NCI-H1105 (cell line): ENCODE results near the gene TMEM253.

Source experiments
- DNase-seq: peaks from one replicate; lab custom pipeline; 2025; lab: John Stamatoyannopoulos, UW

TMEM253 gene

GRCh38 chr14:21100931-21101330 lies at the start of gene TMEM253:
Gene TMEM253, plus strand, starts transcription at chr14:21101066. Its CDS starts 278 bp downstream, at chr14:21101344.
- no peak for DNase-seq

- no peak for DNase-seq
Observed at GRCh38 chr14:21053184-21054122, 47.4 kb upstream of the TMEM253 start.

GRCh38 chr14:21054123-21054767 lies 46.6 kb upstream of the TMEM253 start:
- no peak for DNase-seq

GRCh38 chr14:21054768-21055145 lies 46.1 kb upstream of the TMEM253 start:
- DNase-seq = no peak

- DNase-seq = no peak
Observed at GRCh38 chr14:21055432-21056117, 45.3 kb upstream of the TMEM253 start.

GRCh38 chr14:21056520-21057163 lies 44.2 kb upstream of the TMEM253 start:
- DNase-seq = no peak

GRCh38 chr14:21057803-21058675 lies 42.8 kb upstream of the TMEM253 start, which contains the start of gene RNASE8:
Gene RNASE8, plus strand, starts transcription at chr14:21057822. Its CDS starts 71 bp downstream, at chr14:21057893.
- no peak for DNase-seq

- DNase-seq = no peak
Observed at GRCh38 chr14:21058903-21059302, 42.0 kb upstream of the TMEM253 start.

- no peak for DNase-seq
Observed at GRCh38 chr14:21059842-21060613, 40.8 kb upstream of the TMEM253 start.

GRCh38 chr14:21060614-21061346 lies 40.1 kb upstream of the TMEM253 start:
- DNase-seq = no peak

GRCh38 chr14:21061347-21061668 lies 39.6 kb upstream of the TMEM253 start:
- DNase-seq = no peak

- DNase-seq = no peak
Observed at GRCh38 chr14:21063479-21063878, 37.4 kb upstream of the TMEM253 start.

GRCh38 chr14:21066882-21067502 lies 33.9 kb upstream of the TMEM253 start:
- peak; percentile 8 for DNase-seq

GRCh38 chr14:21068521-21069387 lies 32.1 kb upstream of the TMEM253 start:
- DNase-seq = peak; percentile 78

GRCh38 chr14:21069388-21070082 lies 31.3 kb upstream of the TMEM253 start:
- peak; percentile 45 for DNase-seq

GRCh38 chr14:21070083-21070609 lies 30.7 kb upstream of the TMEM253 start, which contains the start of gene ARHGEF40:
Gene ARHGEF40, plus strand, starts transcription at chr14:21070304. Its CDS starts 93 bp downstream, at chr14:21070397.
- peak; percentile 35 for DNase-seq

GRCh38 chr14:21070610-21071224 lies 30.1 kb upstream of the TMEM253 start:
- DNase-seq = peak; percentile 40
